GM23338 (cell line): ENCODE measurements around the gene RAMP3. TPM values are rescaled to one million over a fixed set of nuclear protein-coding genes. Genes with fewer than 3 reads are reported as not detected.

ENCODE experiments used
- ATAC-seq: fragments of 200-7000 bp; cut with Tn5 transposase; 3 replicates; pipeline ENCODE4 v1.9.1; 2020
- DNase-seq: peaks from one replicate; pipeline ENCODE4 v3.0.0-alpha.2; 2015; ENCODE audit warnings: low spot score
- H2AFZ ChIP-seq: fragments of 200-600 bp; sonication (generic); 2 replicates; pipeline ENCODE4 v1.8.0; 2016; ENCODE audit warnings: antibody characterized with exemption, mild to moderate bottlenecking, moderate library complexity
- H3F3A ChIP-seq: fragments of 200-600 bp; sonication (generic); replicated peaks from 2 replicates; pipeline ENCODE4 v1.8.0; 2017; ENCODE audit warnings: antibody characterized with exemption, mixed run types, low read depth
- H3K27ac ChIP-seq: fragments of 200-600 bp; sonication (generic); 2 replicates; pipeline ENCODE4 v1.6.1; 2016; ENCODE audit warnings: low read depth
- H3K27me3 ChIP-seq: fragments of 200-600 bp; sonication (generic); 2 replicates; pipeline ENCODE4 v1.8.0; 2016; ENCODE audit warnings: mild to moderate bottlenecking, mixed run types, moderate library complexity; ENCODE audit not compliant: insufficient read depth
- H3K36me3 ChIP-seq: fragments of 200-600 bp; sonication (generic); 2 replicates; pipeline ENCODE4 v1.8.0; 2016; ENCODE audit warnings: mild to moderate bottlenecking; ENCODE audit not compliant: insufficient read depth
- H3K4me1 ChIP-seq: fragments of 200-600 bp; sonication (generic); 2 replicates; pipeline ENCODE4 v1.8.0; 2016; ENCODE audit warnings: mild to moderate bottlenecking, moderate library complexity; ENCODE audit not compliant: insufficient read depth
- H3K4me2 ChIP-seq: fragments of 200-600 bp; sonication (generic); 2 replicates; pipeline ENCODE4 v1.7.1; 2017; ENCODE audit warnings: mixed run types
- H3K4me3 ChIP-seq: fragments of 200-600 bp; sonication (generic); 2 replicates; pipeline ENCODE4 v1.6.1; 2016; ENCODE audit warnings: mixed run types
- H3K79me2 ChIP-seq: fragments of 200-600 bp; sonication (generic); replicated peaks from 2 replicates; pipeline ENCODE4 v1.8.0; 2017; ENCODE audit warnings: mild to moderate bottlenecking; ENCODE audit not compliant: insufficient read depth
- H3K9me2 ChIP-seq: fragments of 200-600 bp; sonication (generic); 2 replicates; pipeline ENCODE4 v1.8.0; 2017; ENCODE audit not compliant: insufficient read depth
- H4K20me1 ChIP-seq: fragments of 200-600 bp; sonication (generic); replicated peaks from 2 replicates; pipeline ENCODE4 v1.8.0; 2017; ENCODE audit warnings: mild to moderate bottlenecking; ENCODE audit not compliant: insufficient read depth
- H3K27ac Mint-ChIP-seq: 2 replicates; pipeline ENCODE4 v1.8.0; 2020; ENCODE audit warnings: inconsistent platforms, mild to moderate bottlenecking, moderate library complexity, mixed read lengths
- H3K27me3 Mint-ChIP-seq: 3 replicates; pipeline ENCODE4 v1.8.0; 2022; ENCODE audit warnings: low read depth, mild to moderate bottlenecking, moderate library complexity, mixed read lengths, inconsistent platforms; ENCODE audit not compliant: insufficient read depth, poor library complexity
- H3K36me3 Mint-ChIP-seq: 3 replicates; pipeline ENCODE4 v1.8.0; 2021; ENCODE audit warnings: low read depth, mild to moderate bottlenecking, inconsistent platforms, moderate library complexity, mixed read lengths
- H3K4me1 Mint-ChIP-seq: 3 replicates; pipeline ENCODE4 v1.8.0; 2020; ENCODE audit warnings: mild to moderate bottlenecking, inconsistent platforms, mixed read lengths
- H3K4me3 Mint-ChIP-seq: 3 replicates; pipeline ENCODE4 v1.8.0; 2021; ENCODE audit warnings: moderate library complexity, mild to moderate bottlenecking, inconsistent platforms, mixed read lengths
- H3K9me3 Mint-ChIP-seq: 3 replicates; pipeline ENCODE4 v1.8.0; 2020; ENCODE audit warnings: moderate library complexity, mild to moderate bottlenecking, inconsistent platforms, mixed read lengths
- EZH2 ChIP-seq: fragments of 200-600 bp; sonication (generic); IDR thresholded peaks from one replicate; pipeline ENCODE4 v1.8.0; 2017; ENCODE audit warnings: antibody characterized with exemption, mild to moderate bottlenecking, low read depth; ENCODE audit not compliant: unreplicated experiment
- STAT1 ChIP-seq: IDR thresholded peaks from one replicate; pipeline ENCODE4 v1.6.1; 2016; ENCODE audit warnings: antibody characterized with exemption; ENCODE audit not compliant: unreplicated experiment
- ZNF331 ChIP-seq: fragments of 250-450 bp; sonication (Bioruptor Pico); IDR thresholded peaks from 2 replicates; pipeline ENCODE4 v1.5.0; 2020; ENCODE audit warnings: low read depth, mild to moderate bottlenecking, moderate library complexity
- polyA plus RNA-seq: library from polyadenylated mRNA; unstranded; fragments of >200 nt; fragmentation: Nextera tagmentation; extraction: Ambion mirVana; gene quantifications from 2 replicates; pipeline ENCODE4 v1.2.1, GENCODE V29; 2016
- total RNA-seq: library from RNA; depleted of rRNA; stranded (reverse); fragments of >200 nt; shearing (Covaris generic); gene quantifications from 2 replicates; pipeline ENCODE4 v1.2.3, GENCODE V29; 2014
- TF ChIP-seq, protein P1 (sequence below): IDR thresholded peaks from 2 replicates; pipeline ENCODE4 v1.6.1; 2016; ENCODE audit warnings: antibody characterized with exemption
- TF ChIP-seq, protein P2 (sequence below): fragments of 250-450 bp; sonication (Bioruptor Pico); IDR thresholded peaks from 2 replicates; pipeline ENCODE4 v1.5.0; 2020; ENCODE audit warnings: mild to moderate bottlenecking, moderate library complexity
- TF ChIP-seq, protein P3 (sequence below), 2 experiments: fragments of 200-600 bp in 1 of 2; sonication (generic) in 1 of 2; conservative IDR thresholded peaks; 2 replicates each; pipeline versions ENCODE4 v1.5.1 to v1.6.1; 2016 to 2017; ENCODE audit warnings: antibody characterized with exemption in 2 of 2, low read depth in 2 of 2, mild to moderate bottlenecking in 2 of 2, moderate library complexity in 1 of 2

The RAMP3 gene
- total and polyA plus RNA-seq, 2 experiments from 2014 or later: 1.1 to 4.6 TPM

DNA sequence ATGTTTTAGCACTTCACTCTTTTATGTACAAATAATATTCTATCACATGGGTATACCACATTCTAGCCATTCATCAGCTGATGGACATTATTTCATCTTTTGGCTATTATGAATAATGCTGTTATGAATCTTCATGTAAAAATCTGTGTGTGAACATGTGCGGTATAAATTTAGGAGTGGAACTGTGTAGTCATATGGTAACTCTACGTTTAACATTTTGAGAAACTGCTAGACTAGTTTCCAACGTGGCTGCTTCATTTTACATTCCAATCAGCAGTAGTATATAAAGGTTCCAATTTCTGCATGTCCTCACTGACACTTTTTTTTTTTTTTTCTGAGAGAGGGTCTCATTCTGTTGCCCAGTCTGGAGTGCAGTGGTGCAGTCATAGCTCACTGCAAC is 8.3 kb downstream of the RAMP3 start:
- Histone ChIP-seq H3K36me3 (no peaks in the 10 kb centered on the region), H3K4me1 (no peaks in the 10 kb centered on the region; the same call in 1 of the 2 replicates), H4K20me1 (no peaks in the 10 kb centered on the region), H3K9me2 (no peaks in the 10 kb centered on the region), H3K4me2 (no peak overlapping the region), H2AFZ (no peak overlapping the region), H3F3A (no peaks in the 10 kb centered on the region), H3K4me3 (no peak overlapping the region), H3K27me3 (no peaks in the 10 kb centered on the region), H3K79me2 (no peaks in the 10 kb centered on the region), H3K27ac (no peak overlapping the region)
- TF ChIP-seq ZNF331 (no peak), EZH2 (no peak), STAT1 (no peak)
- TF ChIP-seq, protein P1, sequence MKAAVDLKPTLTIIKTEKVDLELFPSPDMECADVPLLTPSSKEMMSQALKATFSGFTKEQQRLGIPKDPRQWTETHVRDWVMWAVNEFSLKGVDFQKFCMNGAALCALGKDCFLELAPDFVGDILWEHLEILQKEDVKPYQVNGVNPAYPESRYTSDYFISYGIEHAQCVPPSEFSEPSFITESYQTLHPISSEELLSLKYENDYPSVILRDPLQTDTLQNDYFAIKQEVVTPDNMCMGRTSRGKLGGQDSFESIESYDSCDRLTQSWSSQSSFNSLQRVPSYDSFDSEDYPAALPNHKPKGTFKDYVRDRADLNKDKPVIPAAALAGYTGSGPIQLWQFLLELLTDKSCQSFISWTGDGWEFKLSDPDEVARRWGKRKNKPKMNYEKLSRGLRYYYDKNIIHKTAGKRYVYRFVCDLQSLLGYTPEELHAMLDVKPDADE: no peak
- TF ChIP-seq, protein P2, sequence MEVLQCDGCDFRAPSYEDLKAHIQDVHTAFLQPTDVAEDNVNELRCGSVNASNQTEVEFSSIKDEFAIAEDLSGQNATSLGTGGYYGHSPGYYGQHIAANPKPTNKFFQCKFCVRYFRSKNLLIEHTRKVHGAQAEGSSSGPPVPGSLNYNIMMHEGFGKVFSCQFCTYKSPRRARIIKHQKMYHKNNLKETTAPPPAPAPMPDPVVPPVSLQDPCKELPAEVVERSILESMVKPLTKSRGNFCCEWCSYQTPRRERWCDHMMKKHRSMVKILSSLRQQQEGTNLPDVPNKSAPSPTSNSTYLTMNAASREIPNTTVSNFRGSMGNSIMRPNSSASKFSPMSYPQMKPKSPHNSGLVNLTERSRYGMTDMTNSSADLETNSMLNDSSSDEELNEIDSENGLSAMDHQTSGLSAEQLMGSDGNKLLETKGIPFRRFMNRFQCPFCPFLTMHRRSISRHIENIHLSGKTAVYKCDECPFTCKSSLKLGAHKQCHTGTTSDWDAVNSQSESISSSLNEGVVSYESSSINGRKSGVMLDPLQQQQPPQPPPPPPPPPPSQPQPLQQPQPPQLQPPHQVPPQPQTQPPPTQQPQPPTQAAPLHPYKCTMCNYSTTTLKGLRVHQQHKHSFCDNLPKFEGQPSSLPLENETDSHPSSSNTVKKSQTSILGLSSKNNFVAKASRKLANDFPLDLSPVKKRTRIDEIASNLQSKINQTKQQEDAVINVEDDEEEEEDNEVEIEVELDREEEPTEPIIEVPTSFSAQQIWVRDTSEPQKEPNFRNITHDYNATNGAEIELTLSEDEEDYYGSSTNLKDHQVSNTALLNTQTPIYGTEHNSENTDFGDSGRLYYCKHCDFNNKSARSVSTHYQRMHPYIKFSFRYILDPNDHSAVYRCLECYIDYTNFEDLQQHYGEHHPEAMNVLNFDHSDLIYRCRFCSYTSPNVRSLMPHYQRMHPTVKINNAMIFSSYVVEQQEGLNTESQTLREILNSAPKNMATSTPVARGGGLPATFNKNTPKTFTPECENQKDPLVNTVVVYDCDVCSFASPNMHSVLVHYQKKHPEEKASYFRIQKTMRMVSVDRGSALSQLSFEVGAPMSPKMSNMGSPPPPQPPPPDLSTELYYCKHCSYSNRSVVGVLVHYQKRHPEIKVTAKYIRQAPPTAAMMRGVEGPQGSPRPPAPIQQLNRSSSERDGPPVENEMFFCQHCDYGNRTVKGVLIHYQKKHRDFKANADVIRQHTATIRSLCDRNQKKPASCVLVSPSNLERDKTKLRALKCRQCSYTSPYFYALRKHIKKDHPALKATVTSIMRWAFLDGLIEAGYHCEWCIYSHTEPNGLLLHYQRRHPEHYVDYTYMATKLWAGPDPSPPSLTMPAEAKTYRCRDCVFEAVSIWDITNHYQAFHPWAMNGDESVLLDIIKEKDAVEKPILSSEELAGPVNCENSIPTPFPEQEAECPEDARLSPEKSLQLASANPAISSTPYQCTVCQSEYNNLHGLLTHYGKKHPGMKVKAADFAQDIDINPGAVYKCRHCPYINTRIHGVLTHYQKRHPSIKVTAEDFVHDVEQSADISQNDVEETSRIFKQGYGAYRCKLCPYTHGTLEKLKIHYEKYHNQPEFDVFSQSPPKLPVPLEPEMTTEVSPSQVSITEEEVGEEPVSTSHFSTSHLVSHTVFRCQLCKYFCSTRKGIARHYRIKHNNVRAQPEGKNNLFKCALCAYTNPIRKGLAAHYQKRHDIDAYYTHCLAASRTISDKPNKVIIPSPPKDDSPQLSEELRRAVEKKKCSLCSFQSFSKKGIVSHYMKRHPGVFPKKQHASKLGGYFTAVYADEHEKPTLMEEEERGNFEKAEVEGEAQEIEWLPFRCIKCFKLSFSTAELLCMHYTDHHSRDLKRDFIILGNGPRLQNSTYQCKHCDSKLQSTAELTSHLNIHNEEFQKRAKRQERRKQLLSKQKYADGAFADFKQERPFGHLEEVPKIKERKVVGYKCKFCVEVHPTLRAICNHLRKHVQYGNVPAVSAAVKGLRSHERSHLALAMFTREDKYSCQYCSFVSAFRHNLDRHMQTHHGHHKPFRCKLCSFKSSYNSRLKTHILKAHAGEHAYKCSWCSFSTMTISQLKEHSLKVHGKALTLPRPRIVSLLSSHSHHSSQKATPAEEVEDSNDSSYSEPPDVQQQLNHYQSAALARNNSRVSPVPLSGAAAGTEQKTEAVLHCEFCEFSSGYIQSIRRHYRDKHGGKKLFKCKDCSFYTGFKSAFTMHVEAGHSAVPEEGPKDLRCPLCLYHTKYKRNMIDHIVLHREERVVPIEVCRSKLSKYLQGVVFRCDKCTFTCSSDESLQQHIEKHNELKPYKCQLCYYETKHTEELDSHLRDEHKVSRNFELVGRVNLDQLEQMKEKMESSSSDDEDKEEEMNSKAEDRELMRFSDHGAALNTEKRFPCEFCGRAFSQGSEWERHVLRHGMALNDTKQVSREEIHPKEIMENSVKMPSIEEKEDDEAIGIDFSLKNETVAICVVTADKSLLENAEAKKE (CRISPR knock-in tag): no peak
- TF ChIP-seq, protein P3, sequence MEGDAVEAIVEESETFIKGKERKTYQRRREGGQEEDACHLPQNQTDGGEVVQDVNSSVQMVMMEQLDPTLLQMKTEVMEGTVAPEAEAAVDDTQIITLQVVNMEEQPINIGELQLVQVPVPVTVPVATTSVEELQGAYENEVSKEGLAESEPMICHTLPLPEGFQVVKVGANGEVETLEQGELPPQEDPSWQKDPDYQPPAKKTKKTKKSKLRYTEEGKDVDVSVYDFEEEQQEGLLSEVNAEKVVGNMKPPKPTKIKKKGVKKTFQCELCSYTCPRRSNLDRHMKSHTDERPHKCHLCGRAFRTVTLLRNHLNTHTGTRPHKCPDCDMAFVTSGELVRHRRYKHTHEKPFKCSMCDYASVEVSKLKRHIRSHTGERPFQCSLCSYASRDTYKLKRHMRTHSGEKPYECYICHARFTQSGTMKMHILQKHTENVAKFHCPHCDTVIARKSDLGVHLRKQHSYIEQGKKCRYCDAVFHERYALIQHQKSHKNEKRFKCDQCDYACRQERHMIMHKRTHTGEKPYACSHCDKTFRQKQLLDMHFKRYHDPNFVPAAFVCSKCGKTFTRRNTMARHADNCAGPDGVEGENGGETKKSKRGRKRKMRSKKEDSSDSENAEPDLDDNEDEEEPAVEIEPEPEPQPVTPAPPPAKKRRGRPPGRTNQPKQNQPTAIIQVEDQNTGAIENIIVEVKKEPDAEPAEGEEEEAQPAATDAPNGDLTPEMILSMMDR (conservative IDR thresholded peaks at IDR 0.05; ENCODE audit: low read depth in 2 of 2): no peak
- DNase-seq (no peak), ATAC-seq (no peak)
- H3K4me3 Mint-ChIP-seq: no peak overlapping the region
- H3K4me1 Mint-ChIP-seq: peaks cover 4% of the 10 kb centered on the region; the same call in 1 of the 3 replicates
- H3K36me3 Mint-ChIP-seq: no peaks in the 10 kb centered on the region
- peaks cover 6% of the 10 kb centered on the region for H3K27me3 Mint-ChIP-seq
- peaks cover 7% of the 10 kb centered on the region; the same call in 2 of the 3 replicates for H3K9me3 Mint-ChIP-seq
- no peak overlapping the region for H3K27ac Mint-ChIP-seq
